Stimulated activated naive B cell treated with anti-CD40 and anti-IgM and Interleukin-4, amounts not matched to agents 10 μg/mL and 1 μg/mL and 100 μg/mL, for 72 hours (primary cell): Measurements from ENCODE around the gene BBS9.
"Not testable (repeated sequence)": the region's sequence is repeated elsewhere in the genome, so short reads cannot be mapped to it uniquely, and the experiment has no call there.

Experiments
- ATAC-seq, 2 donors: fragments of 150-1000 bp; cut with Tn5 transposase; replicated peaks; 2 replicates each; pipeline ENCODE4 v1.10.0; 2021; ENCODE audit warnings: moderate library complexity in 1 of 2
- DNase-seq: peaks from one replicate; pipeline ENCODE4 v3.0.0; 2021
- H3K27ac Mint-ChIP-seq: one replicate; pipeline ENCODE4 v1.8.0; 2022; ENCODE audit warnings: mild to moderate bottlenecking, mixed read lengths
- H3K27me3 Mint-ChIP-seq, 2 donors: one replicate each; pipeline ENCODE4 v1.8.0; 2022; ENCODE audit warnings: mixed read lengths in 2 of 2
- H3K36me3 Mint-ChIP-seq, 2 donors: one replicate each; pipeline ENCODE4 v1.8.0; 2022; ENCODE audit warnings: mixed read lengths in 2 of 2, mild to moderate bottlenecking in 1 of 2
- H3K4me1 Mint-ChIP-seq, 2 donors: one replicate each; pipeline ENCODE4 v1.8.0; 2022; ENCODE audit warnings: mixed read lengths in 2 of 2, mild to moderate bottlenecking in 1 of 2
- H3K4me3 Mint-ChIP-seq, 2 donors: one replicate each; pipeline ENCODE4 v1.8.0; 2022; ENCODE audit warnings: mild to moderate bottlenecking in 2 of 2, mixed read lengths in 2 of 2, moderate library complexity in 1 of 2
- H3K9me3 Mint-ChIP-seq, 2 donors: one replicate each; pipeline ENCODE4 v1.8.0; 2022; ENCODE audit warnings: mixed read lengths in 2 of 2, mild to moderate bottlenecking in 1 of 2

Gene BBS9

GRCh38 chr7:33527008-33527407 is 397.6 kb downstream of the BBS9 start:
- H3K27me3 Mint-ChIP-seq, H3K27ac Mint-ChIP-seq, ATAC-seq, H3K36me3 Mint-ChIP-seq, DNase-seq, H3K4me1 Mint-ChIP-seq, H3K4me3 Mint-ChIP-seq, H3K9me3 Mint-ChIP-seq: not testable (repeated sequence)

- H3K4me3 Mint-ChIP-seq, H3K4me1 Mint-ChIP-seq, H3K9me3 Mint-ChIP-seq, ATAC-seq, H3K27me3 Mint-ChIP-seq, DNase-seq, H3K27ac Mint-ChIP-seq: not testable (repeated sequence)
- H3K36me3 Mint-ChIP-seq = peaks cover 9 to 11% of the 10 kb centered on the region in 2 donors
These were observed 398.2 kb downstream of the BBS9 start for GRCh38 chr7:33527613-33528012.

GRCh38 chr7:33529070-33529469 is 399.7 kb downstream of the BBS9 start:
- peaks cover 4 to 6% of the 10 kb centered on the region in 2 donors for H3K9me3 Mint-ChIP-seq
- DNase-seq (no peak), ATAC-seq (no peak)
- no peaks in the 10 kb centered on the region for H3K4me1 Mint-ChIP-seq
- H3K27ac Mint-ChIP-seq = no peak overlapping the region
- peaks cover 22 to 25% of the 10 kb centered on the region in 2 donors for H3K36me3 Mint-ChIP-seq
- H3K4me3 Mint-ChIP-seq = no peak overlapping the region
- H3K27me3 Mint-ChIP-seq = no peaks in the 10 kb centered on the region

- DNase-seq = no peak
- ATAC-seq = no peak
- H3K27ac Mint-ChIP-seq = no peak overlapping the region
- no peaks in the 10 kb centered on the region for H3K27me3 Mint-ChIP-seq
- H3K4me3 Mint-ChIP-seq = no peak overlapping the region
- peaks cover 30 to 33% of the 10 kb centered on the region in 2 donors for H3K36me3 Mint-ChIP-seq
- H3K9me3 Mint-ChIP-seq = peaks cover 4 to 6% of the 10 kb centered on the region in 2 donors
- no peaks in the 10 kb centered on the region for H3K4me1 Mint-ChIP-seq
These were observed 401.3 kb downstream of the BBS9 start for GRCh38 chr7:33530664-33531063.

- no peak for DNase-seq
- Mint-ChIP-seq H3K4me1 (no peaks in the 10 kb centered on the region), H3K9me3 (peaks cover 4 to 6% of the 10 kb centered on the region in 2 donors), H3K27me3 (no peaks in the 10 kb centered on the region), H3K4me3 (no peak overlapping the region), H3K36me3 (peaks cover 36 to 40% of the 10 kb centered on the region in 2 donors), H3K27ac (no peak overlapping the region)
- ATAC-seq = no peak
These were observed 402.5 kb downstream of the BBS9 start for GRCh38 chr7:33531888-33532287.

- H3K9me3 Mint-ChIP-seq = peaks cover 14 to 18% of the 10 kb centered on the region in 2 donors
- DNase-seq (no peak), ATAC-seq (no peak)
- H3K27me3 Mint-ChIP-seq = no peaks in the 10 kb centered on the region
- H3K36me3 Mint-ChIP-seq = peaks cover 57 to 65% of the 10 kb centered on the region in 2 donors
- H3K4me1 Mint-ChIP-seq = no peaks in the 10 kb centered on the region
- no peak overlapping the region for H3K27ac Mint-ChIP-seq
- H3K4me3 Mint-ChIP-seq = no peak overlapping the region
These were observed 405.5 kb downstream of the BBS9 start for GRCh38 chr7:33534833-33535232.

GRCh38 chr7:33535989-33536388 is 406.6 kb downstream of the BBS9 start:
- Mint-ChIP-seq H3K27ac (no peak overlapping the region), H3K4me3 (no peak overlapping the region), H3K36me3 (peaks cover 63 to 72% of the 10 kb centered on the region in 2 donors), H3K27me3 (no peaks in the 10 kb centered on the region), H3K9me3 (peaks cover 18 to 21% of the 10 kb centered on the region in 2 donors), H3K4me1 (no peaks in the 10 kb centered on the region)
- DNase-seq (no peak), ATAC-seq (no peak)

GRCh38 chr7:33536398-33537103 is 407.2 kb downstream of the BBS9 start:
- H3K9me3 Mint-ChIP-seq = peaks cover 20 to 24% of the 10 kb centered on the region in 2 donors
- H3K4me3 Mint-ChIP-seq = no peak overlapping the region
- no peaks in the 10 kb centered on the region for H3K4me1 Mint-ChIP-seq
- no peak overlapping the region for H3K27ac Mint-ChIP-seq
- H3K27me3 Mint-ChIP-seq = no peaks in the 10 kb centered on the region
- ATAC-seq (no peak), DNase-seq (no peak)
- H3K36me3 Mint-ChIP-seq = peaks cover 66 to 76% of the 10 kb centered on the region in 2 donors

- Mint-ChIP-seq H3K9me3 (peaks cover 18 to 22% of the 10 kb centered on the region in 2 donors), H3K4me3 (no peak overlapping the region), H3K4me1 (no peaks in the 10 kb centered on the region), H3K27me3 (no peaks in the 10 kb centered on the region), H3K27ac (no peak overlapping the region), H3K36me3 (peaks cover 64 to 73% of the 10 kb centered on the region in 2 donors)
- ATAC-seq (no peak), DNase-seq (no peak)
These were observed 407.7 kb downstream of the BBS9 start for GRCh38 chr7:33537104-33537477.

- DNase-seq = no peak
- H3K27me3 Mint-ChIP-seq = no peaks in the 10 kb centered on the region
- no peaks in the 10 kb centered on the region for H3K4me1 Mint-ChIP-seq
- no peak for ATAC-seq
- H3K36me3 Mint-ChIP-seq = peaks cover 59 to 67% of the 10 kb centered on the region in 2 donors
- H3K27ac Mint-ChIP-seq = no peak overlapping the region
- peaks cover 20 to 23% of the 10 kb centered on the region in 2 donors for H3K9me3 Mint-ChIP-seq
- H3K4me3 Mint-ChIP-seq = no peak overlapping the region
These were observed 409.8 kb downstream of the BBS9 start for GRCh38 chr7:33539198-33539597.

- peaks cover 54 to 62% of the 10 kb centered on the region in 2 donors for H3K36me3 Mint-ChIP-seq
- H3K4me1 Mint-ChIP-seq = no peaks in the 10 kb centered on the region
- no peak overlapping the region for H3K27ac Mint-ChIP-seq
- ATAC-seq = no peak
- H3K4me3 Mint-ChIP-seq = no peak overlapping the region
- no peak for DNase-seq
- H3K9me3 Mint-ChIP-seq = peaks cover 20 to 22% of the 10 kb centered on the region in 2 donors
- no peaks in the 10 kb centered on the region for H3K27me3 Mint-ChIP-seq
These were observed 410.5 kb downstream of the BBS9 start for GRCh38 chr7:33539659-33540400.

- no peak for ATAC-seq
- Mint-ChIP-seq H3K36me3 (peaks cover 13 to 18% of the 10 kb centered on the region in 2 donors), H3K4me3 (no peak overlapping the region), H3K27me3 (no peaks in the 10 kb centered on the region), H3K27ac (no peak overlapping the region), H3K4me1 (no peaks in the 10 kb centered on the region), H3K9me3 (no peaks in the 10 kb centered on the region)
- no peak for DNase-seq
These were observed 418.5 kb downstream of the BBS9 start for GRCh38 chr7:33547880-33548279.

GRCh38 chr7:33550363-33550762 is 421.0 kb downstream of the BBS9 start:
- H3K4me1 Mint-ChIP-seq = no peaks in the 10 kb centered on the region

GRCh38 chr7:33550979-33551378 is 421.6 kb downstream of the BBS9 start:
- Mint-ChIP-seq H3K9me3 (no peaks in the 10 kb centered on the region), H3K27me3 (no peaks in the 10 kb centered on the region), H3K27ac (no peak overlapping the region), H3K36me3 (peaks cover 8 to 9% of the 10 kb centered on the region in 2 donors), H3K4me3 (no peak overlapping the region), H3K4me1 (no peaks in the 10 kb centered on the region)
- DNase-seq (no peak), ATAC-seq (no peak)

More at GRCh38 chr7:33550363-33550762, 421.0 kb downstream of the BBS9 start:
- DNase-seq = no peak
- Mint-ChIP-seq H3K27ac (no peak overlapping the region), H3K36me3 (peaks cover 8 to 9% of the 10 kb centered on the region in 2 donors), H3K9me3 (no peaks in the 10 kb centered on the region), H3K27me3 (no peaks in the 10 kb centered on the region), H3K4me3 (no peak overlapping the region)
- ATAC-seq = no peak

- H3K36me3 Mint-ChIP-seq = peaks cover 0 to 4% of the 10 kb centered on the region in 2 donors
- DNase-seq = no peak
- H3K27me3 Mint-ChIP-seq = no peaks in the 10 kb centered on the region
- H3K4me3 Mint-ChIP-seq = no peak overlapping the region
- H3K27ac Mint-ChIP-seq = no peak overlapping the region
- no peaks in the 10 kb centered on the region for H3K4me1 Mint-ChIP-seq
- no peaks in the 10 kb centered on the region for H3K9me3 Mint-ChIP-seq
- ATAC-seq = no peak
These were observed 424.7 kb downstream of the BBS9 start for GRCh38 chr7:33554046-33554445.
